ENCODE measurements around the gene EGLN2. TPM values are rescaled to one million over a fixed set of nuclear protein-coding genes. Genes with fewer than 3 reads are reported as not detected.
"Not testable (repeated sequence)": the region's sequence is repeated elsewhere in the genome, so short reads cannot be mapped to it uniquely, and the experiment has no call there.

EGLN2 gene
- total and polyA plus RNA-seq, 4 donors = 130 to 157 (median 132) TPM

GRCh38 chr19:40842997-40843652, 44.1 kb downstream of the EGLN2 start:
- not testable (repeated sequence) for H3K4me3 ChIP-seq

GRCh38 chr19:40843653-40844052, 44.7 kb downstream of the EGLN2 start:
- H3K4me1 ChIP-seq (ENCODE audit: control insufficient read depth in 5 of 5, insufficient read depth in 5 of 5, low read length in 5 of 5); H3K27me3 ChIP-seq (ENCODE audit: control insufficient read depth in 3 of 3, insufficient read depth in 3 of 3, low read length in 2 of 3); H3K27ac ChIP-seq (ENCODE audit: low read depth in 1 of 2, low read length in 1 of 2); H3K36me3 ChIP-seq (ENCODE audit: control insufficient read depth in 4 of 4, insufficient read depth in 4 of 4, low read length in 4 of 4); H3K9ac ChIP-seq (ENCODE audit: insufficient read depth in 1 of 2, low read length in 2 of 2); H3K9me3 ChIP-seq (ENCODE audit: control insufficient read depth in 4 of 4, insufficient read depth in 3 of 4, low read length in 3 of 4); DNase-seq; H3K4me3 ChIP-seq: not testable (repeated sequence)
- ATAC-seq (ENCODE audit: insufficient read depth, low FRiP score) = peak; percentile 81
- WGBS, 2 donors = 2 to 6% methylated on average over 14 to 15 of the region's 19 CpGs

More at GRCh38 chr19:40842997-40843652, 44.1 kb downstream of the EGLN2 start:
- not testable (repeated sequence) for H3K9ac ChIP-seq (ENCODE audit: insufficient read depth in 1 of 2, low read length in 2 of 2); H3K36me3 ChIP-seq (ENCODE audit: control insufficient read depth in 4 of 4, insufficient read depth in 4 of 4, low read length in 4 of 4); H3K9me3 ChIP-seq (ENCODE audit: control insufficient read depth in 4 of 4, insufficient read depth in 3 of 4, low read length in 3 of 4); H3K27me3 ChIP-seq (ENCODE audit: control insufficient read depth in 3 of 3, insufficient read depth in 3 of 3, low read length in 2 of 3); DNase-seq; H3K27ac ChIP-seq (ENCODE audit: low read depth in 1 of 2, low read length in 1 of 2); H3K4me1 ChIP-seq (ENCODE audit: control insufficient read depth in 5 of 5, insufficient read depth in 5 of 5, low read length in 5 of 5); ATAC-seq (ENCODE audit: insufficient read depth, low FRiP score)
- WGBS, 2 donors = 26 to 34% methylated on average over 9 to 10 of the region's 12 CpGs

- H3K27me3 ChIP-seq (ENCODE audit: control insufficient read depth in 3 of 3, insufficient read depth in 3 of 3, low read length in 2 of 3) = peaks cover 0 to 11% (median 7%) of the 10 kb centered on the region in 3 donors
- H3K9ac ChIP-seq (ENCODE audit: insufficient read depth in 1 of 2, low read length in 2 of 2); H3K4me1 ChIP-seq (ENCODE audit: control insufficient read depth in 5 of 5, insufficient read depth in 5 of 5, low read length in 5 of 5): not testable (repeated sequence)
Observed at GRCh38 chr19:40846722-40847121, 47.7 kb downstream of the EGLN2 start.

GRCh38 chr19:40850277-40850676, 51.3 kb downstream of the EGLN2 start, which contains the start of gene CYP2A6:
CYP2A6 (minus strand) TSS chr19:40850447; CDS start chr19:40850426, 21 bp downstream.
- not testable (repeated sequence) for H3K4me1 ChIP-seq (ENCODE audit: control insufficient read depth in 5 of 5, insufficient read depth in 5 of 5, low read length in 5 of 5)

More at GRCh38 chr19:40846722-40847121, 47.7 kb downstream of the EGLN2 start:
- 90 to 93% methylated on average over 7 to 8 of the region's 8 CpGs for WGBS, 2 donors
- H3K4me3 ChIP-seq; ATAC-seq (ENCODE audit: insufficient read depth, low FRiP score); H3K9me3 ChIP-seq (ENCODE audit: control insufficient read depth in 4 of 4, insufficient read depth in 3 of 4, low read length in 3 of 4); DNase-seq; H3K27ac ChIP-seq (ENCODE audit: low read depth in 1 of 2, low read length in 1 of 2); H3K36me3 ChIP-seq (ENCODE audit: control insufficient read depth in 4 of 4, insufficient read depth in 4 of 4, low read length in 4 of 4): not testable (repeated sequence)

GRCh38 chr19:40852467-40853152, 53.6 kb downstream of the EGLN2 start:
- ATAC-seq (ENCODE audit: insufficient read depth, low FRiP score) = not testable (repeated sequence)

More at GRCh38 chr19:40850277-40850676, 51.3 kb downstream of the EGLN2 start, which contains the start of gene CYP2A6:
- not testable (repeated sequence) for H3K27ac ChIP-seq (ENCODE audit: low read depth in 1 of 2, low read length in 1 of 2); DNase-seq; ATAC-seq (ENCODE audit: insufficient read depth, low FRiP score); H3K36me3 ChIP-seq (ENCODE audit: control insufficient read depth in 4 of 4, insufficient read depth in 4 of 4, low read length in 4 of 4); H3K9me3 ChIP-seq (ENCODE audit: control insufficient read depth in 4 of 4, insufficient read depth in 3 of 4, low read length in 3 of 4); H3K4me3 ChIP-seq; H3K9ac ChIP-seq (ENCODE audit: insufficient read depth in 1 of 2, low read length in 2 of 2)
- WGBS, 2 donors = 90 to 97% methylated on average over 3 of the region's 3 CpGs
- peaks cover 0 to 13% (median 7%) of the 10 kb centered on the region in 3 donors for H3K27me3 ChIP-seq (ENCODE audit: control insufficient read depth in 3 of 3, insufficient read depth in 3 of 3, low read length in 2 of 3)

More at GRCh38 chr19:40852467-40853152, 53.6 kb downstream of the EGLN2 start:
- not testable (repeated sequence) for H3K9me3 ChIP-seq (ENCODE audit: control insufficient read depth in 4 of 4, insufficient read depth in 3 of 4, low read length in 3 of 4); H3K27ac ChIP-seq (ENCODE audit: low read depth in 1 of 2, low read length in 1 of 2); H3K4me1 ChIP-seq (ENCODE audit: control insufficient read depth in 5 of 5, insufficient read depth in 5 of 5, low read length in 5 of 5); H3K4me3 ChIP-seq; DNase-seq; H3K36me3 ChIP-seq (ENCODE audit: control insufficient read depth in 4 of 4, insufficient read depth in 4 of 4, low read length in 4 of 4); H3K9ac ChIP-seq (ENCODE audit: insufficient read depth in 1 of 2, low read length in 2 of 2)
- peaks cover 0 to 13% (median 7%) of the 10 kb centered on the region in 3 donors for H3K27me3 ChIP-seq (ENCODE audit: control insufficient read depth in 3 of 3, insufficient read depth in 3 of 3, low read length in 2 of 3)
- WGBS, 2 donors = 62 to 71% methylated on average over 2 of the region's 3 CpGs

Other genes starting within 250 kb of the EGLN2 start
- gene SHKBP1, start 222.3 kb upstream of the EGLN2 start, total RNA-seq = 100 to 1,000 TPM in 1 of 2 donors, 10 to 100 TPM in 1; 21.1 to 105 TPM
- gene SHKBP1, start 222.3 kb upstream of the EGLN2 start, polyA plus RNA-seq = 100 to 1,000 TPM in 1 of 2 donors, 10 to 100 TPM in 1; 89.0 to 191 TPM
- gene LTBP4, start 197.8 kb upstream of the EGLN2 start, total RNA-seq = 100 to 1,000 TPM; 203 to 290 TPM
- gene LTBP4, start 197.8 kb upstream of the EGLN2 start, polyA plus RNA-seq = 10 to 100 TPM; 73.0 to 99.4 TPM
- gene NUMBL, start 108.5 kb upstream of the EGLN2 start, total RNA-seq = 10 to 100 TPM; 18.5 to 41.2 TPM
- 10 to 100 TPM; 13.2 to 15.7 TPM for gene NUMBL, start 108.5 kb upstream of the EGLN2 start, polyA plus RNA-seq
- gene COQ8B, start 82.3 kb upstream of the EGLN2 start, total RNA-seq = 10 to 100 TPM; 45.4 to 78.8 TPM
- 10 to 100 TPM; 34.7 to 59.1 TPM for gene COQ8B, start 82.3 kb upstream of the EGLN2 start, polyA plus RNA-seq
- 10 to 100 TPM; 28.0 to 38.5 TPM for gene ITPKC, start 82.1 kb upstream of the EGLN2 start, total RNA-seq
- 10 to 100 TPM; 47.6 to 97.2 TPM for gene ITPKC, start 82.1 kb upstream of the EGLN2 start, polyA plus RNA-seq
- 10 to 100 TPM in 1 of 2 donors, 1 to 10 TPM in 1; 5.3 to 23.7 TPM for gene ACTMAP, start 48.7 kb upstream of the EGLN2 start, total RNA-seq
- gene ACTMAP, start 48.7 kb upstream of the EGLN2 start, polyA plus RNA-seq = 10 to 100 TPM in 1 of 2 donors, 1 to 10 TPM in 1; 6.8 to 27.7 TPM
- gene SNRPA, start 48.0 kb upstream of the EGLN2 start, total RNA-seq = 10 to 100 TPM; 47.4 to 77.4 TPM
- gene SNRPA, start 48.0 kb upstream of the EGLN2 start, polyA plus RNA-seq = 10 to 100 TPM; 44.5 to 69.9 TPM
- gene MIA, start 23.7 kb upstream of the EGLN2 start, total RNA-seq = 1 to 10 TPM in 1 of 2 donors, not detected in 1; 3.2 TPM
- gene MIA, start 23.7 kb upstream of the EGLN2 start, polyA plus RNA-seq = 1 to 10 TPM in 1 of 2 donors, under 1 TPM in 1; 0.75 to 4.6 TPM
- gene RAB4B, start 20.9 kb upstream of the EGLN2 start, total RNA-seq = 10 to 100 TPM; 11.5 to 73.0 TPM
- gene RAB4B, start 20.9 kb upstream of the EGLN2 start, polyA plus RNA-seq = 10 to 100 TPM; 78.6 to 90.9 TPM
- 1 to 10 TPM in 1 of 2 donors, under 1 TPM in 1; 0.97 to 1.7 TPM for gene CYP2A6, start 51.3 kb downstream of the EGLN2 start, total RNA-seq
- under 1 TPM; 0.45 to 0.57 TPM for gene CYP2A6, start 51.3 kb downstream of the EGLN2 start, polyA plus RNA-seq
- gene CYP2A7, start 83.0 kb downstream of the EGLN2 start, total RNA-seq = 1 to 10 TPM in 1 of 2 donors, not detected in 1; 1.6 TPM
- gene CYP2A7, start 83.0 kb downstream of the EGLN2 start, polyA plus RNA-seq = under 1 TPM; 0.11 to 0.14 TPM
- 1 to 10 TPM in 1 of 2 donors, not detected in 1; 1.2 TPM for gene CYP2B6, start 192.1 kb downstream of the EGLN2 start, total RNA-seq
- gene CYP2B6, start 192.1 kb downstream of the EGLN2 start, polyA plus RNA-seq = under 1 TPM in 1 of 2 donors, not detected in 1; 0.01 TPM

All from lung (tissue), 10 donors.